Transverse colon (tissue), 4 donors: ENCODE measurements around the gene STEAP1B.

Experiments
- POLR2A ChIP-seq: fragments of 450-650 bp; IDR thresholded peaks from one replicate; pipeline ENCODE4 v1.6.1; 2016; ENCODE audit warnings: antibody characterized with exemption, mild to moderate bottlenecking, moderate library complexity
- POLR2AphosphoS5 ChIP-seq, 3 donors: sonication (generic); formaldehyde crosslinking; IDR thresholded peaks; one replicate each; pipeline ENCODE4 v1.6.1; 2016; ENCODE audit warnings: antibody characterized with exemption in 3 of 3
- TF ChIP-seq, protein P1 (sequence below), 5 experiments: fragments of 200-600 bp in 3 of 5; fragments of 450-650 bp in 2 of 5; sonication (generic) in 3 of 5; IDR thresholded peaks; 1 replicate in 2 of 5; 2 replicates in 3 of 5; pipeline ENCODE4 v1.5.1; 2016 to 2017; ENCODE audit warnings: antibody characterized with exemption in 5 of 5, inconsistent platforms in 3 of 5, mild to moderate bottlenecking in 2 of 5, moderate library complexity in 1 of 5

DNA sequence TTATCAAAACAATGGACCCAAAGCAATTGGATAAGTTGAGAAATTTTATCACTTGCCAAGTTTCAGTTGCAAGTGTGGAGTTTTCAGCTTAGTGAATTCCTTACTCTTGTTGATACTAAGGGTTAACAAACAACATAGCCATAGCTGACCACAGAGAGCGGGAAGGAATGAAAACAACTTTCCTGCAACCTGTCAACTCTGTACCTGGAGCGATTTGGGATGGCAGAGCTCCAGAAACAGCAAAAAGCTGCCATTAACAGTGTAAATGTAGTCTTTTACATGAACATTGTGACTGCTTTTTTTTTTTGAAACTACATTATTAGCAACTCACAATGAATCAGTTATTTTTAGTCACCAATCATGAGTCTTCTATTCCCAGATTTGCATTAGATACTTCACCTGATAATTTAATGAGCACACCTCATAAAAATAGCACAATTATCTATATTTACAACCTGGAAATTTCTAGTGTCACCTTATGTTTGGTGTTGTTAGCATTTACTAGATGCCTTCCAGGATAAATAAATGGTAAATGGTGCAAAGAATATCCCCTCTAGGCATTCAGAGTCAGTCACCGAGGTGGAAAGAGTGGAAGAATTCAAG is 95.5 kb downstream of the STEAP1B start:
- TF ChIP-seq, protein P1, sequence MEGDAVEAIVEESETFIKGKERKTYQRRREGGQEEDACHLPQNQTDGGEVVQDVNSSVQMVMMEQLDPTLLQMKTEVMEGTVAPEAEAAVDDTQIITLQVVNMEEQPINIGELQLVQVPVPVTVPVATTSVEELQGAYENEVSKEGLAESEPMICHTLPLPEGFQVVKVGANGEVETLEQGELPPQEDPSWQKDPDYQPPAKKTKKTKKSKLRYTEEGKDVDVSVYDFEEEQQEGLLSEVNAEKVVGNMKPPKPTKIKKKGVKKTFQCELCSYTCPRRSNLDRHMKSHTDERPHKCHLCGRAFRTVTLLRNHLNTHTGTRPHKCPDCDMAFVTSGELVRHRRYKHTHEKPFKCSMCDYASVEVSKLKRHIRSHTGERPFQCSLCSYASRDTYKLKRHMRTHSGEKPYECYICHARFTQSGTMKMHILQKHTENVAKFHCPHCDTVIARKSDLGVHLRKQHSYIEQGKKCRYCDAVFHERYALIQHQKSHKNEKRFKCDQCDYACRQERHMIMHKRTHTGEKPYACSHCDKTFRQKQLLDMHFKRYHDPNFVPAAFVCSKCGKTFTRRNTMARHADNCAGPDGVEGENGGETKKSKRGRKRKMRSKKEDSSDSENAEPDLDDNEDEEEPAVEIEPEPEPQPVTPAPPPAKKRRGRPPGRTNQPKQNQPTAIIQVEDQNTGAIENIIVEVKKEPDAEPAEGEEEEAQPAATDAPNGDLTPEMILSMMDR (IDR thresholded peaks at IDR 0.05) = no peak
- TF ChIP-seq POLR2A = no peak
- TF ChIP-seq POLR2AphosphoS5 (IDR thresholded peaks at IDR 0.05) = no peak
